GM23338 (cell line): Measurements from ENCODE around the gene BPTF.
"Not testable (repeated sequence)": the region's sequence is repeated elsewhere in the genome, so short reads cannot be mapped to it uniquely, and the experiment has no call there.

Experiments used
- CREB1 ChIP-seq: fragments of 250-450 bp; sonication (Bioruptor Pico); IDR thresholded peaks from 2 replicates; pipeline ENCODE4 v1.5.0; 2020; ENCODE audit warnings: low read depth, mild to moderate bottlenecking, moderate library complexity
- ETS1 ChIP-seq: IDR thresholded peaks from 2 replicates; pipeline ENCODE4 v1.6.1; 2016; ENCODE audit warnings: antibody characterized with exemption
- EZH2 ChIP-seq: fragments of 200-600 bp; sonication (generic); IDR thresholded peaks from one replicate; pipeline ENCODE4 v1.8.0; 2017; ENCODE audit warnings: antibody characterized with exemption, mild to moderate bottlenecking, low read depth; ENCODE audit not compliant: unreplicated experiment
- EZH2phosphoT487 ChIP-seq: fragments of 200-600 bp; sonication (generic); IDR thresholded peaks from one replicate; pipeline ENCODE4 v1.8.1; 2018; ENCODE audit warnings: antibody characterized with exemption; ENCODE audit not compliant: unreplicated experiment
- JUNB ChIP-seq: IDR thresholded peaks from one replicate; pipeline ENCODE4 v1.6.1; 2016; ENCODE audit warnings: antibody characterized with exemption; ENCODE audit not compliant: unreplicated experiment
- NANOG ChIP-seq: IDR thresholded peaks from 2 replicates; pipeline ENCODE4 v1.6.1; 2016; ENCODE audit warnings: antibody characterized with exemption, borderline replicate concordance
- POLR2AphosphoS5 ChIP-seq: IDR thresholded peaks from 2 replicates; pipeline ENCODE4 v1.6.1; 2016; ENCODE audit warnings: antibody characterized with exemption, low read depth
- ZNF114 ChIP-seq: fragments of 250-450 bp; sonication (Bioruptor Pico); IDR thresholded peaks from 2 replicates; pipeline ENCODE4 v1.5.0; 2020; ENCODE audit warnings: mild to moderate bottlenecking, moderate library complexity
- TF ChIP-seq, protein P1 (sequence below), 2 experiments: fragments of 200-600 bp in 1 of 2; sonication (generic) in 1 of 2; conservative IDR thresholded peaks; 2 replicates each; pipeline versions ENCODE4 v1.5.1 to v1.6.1; 2016 to 2017; ENCODE audit warnings: antibody characterized with exemption in 2 of 2, low read depth in 2 of 2, mild to moderate bottlenecking in 2 of 2, moderate library complexity in 1 of 2
- TF ChIP-seq, protein P2 (sequence below): IDR thresholded peaks from one replicate; pipeline ENCODE4 v1.6.1; 2018; ENCODE audit warnings: antibody characterized with exemption; ENCODE audit not compliant: unreplicated experiment

GRCh38 chr17:68020791-68021190 is 195.5 kb downstream of the BPTF start:
- TF ChIP-seq, protein P1, sequence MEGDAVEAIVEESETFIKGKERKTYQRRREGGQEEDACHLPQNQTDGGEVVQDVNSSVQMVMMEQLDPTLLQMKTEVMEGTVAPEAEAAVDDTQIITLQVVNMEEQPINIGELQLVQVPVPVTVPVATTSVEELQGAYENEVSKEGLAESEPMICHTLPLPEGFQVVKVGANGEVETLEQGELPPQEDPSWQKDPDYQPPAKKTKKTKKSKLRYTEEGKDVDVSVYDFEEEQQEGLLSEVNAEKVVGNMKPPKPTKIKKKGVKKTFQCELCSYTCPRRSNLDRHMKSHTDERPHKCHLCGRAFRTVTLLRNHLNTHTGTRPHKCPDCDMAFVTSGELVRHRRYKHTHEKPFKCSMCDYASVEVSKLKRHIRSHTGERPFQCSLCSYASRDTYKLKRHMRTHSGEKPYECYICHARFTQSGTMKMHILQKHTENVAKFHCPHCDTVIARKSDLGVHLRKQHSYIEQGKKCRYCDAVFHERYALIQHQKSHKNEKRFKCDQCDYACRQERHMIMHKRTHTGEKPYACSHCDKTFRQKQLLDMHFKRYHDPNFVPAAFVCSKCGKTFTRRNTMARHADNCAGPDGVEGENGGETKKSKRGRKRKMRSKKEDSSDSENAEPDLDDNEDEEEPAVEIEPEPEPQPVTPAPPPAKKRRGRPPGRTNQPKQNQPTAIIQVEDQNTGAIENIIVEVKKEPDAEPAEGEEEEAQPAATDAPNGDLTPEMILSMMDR (conservative IDR thresholded peaks at IDR 0.05; ENCODE audit: low read depth in 2 of 2), result not testable (repeated sequence)
- TF ChIP-seq EZH2; POLR2AphosphoS5; ETS1; NANOG; EZH2phosphoT487; JUNB; ZNF114 (CRISPR knock-in tag); CREB1 (CRISPR knock-in tag): not testable (repeated sequence)
- TF ChIP-seq, protein P2, sequence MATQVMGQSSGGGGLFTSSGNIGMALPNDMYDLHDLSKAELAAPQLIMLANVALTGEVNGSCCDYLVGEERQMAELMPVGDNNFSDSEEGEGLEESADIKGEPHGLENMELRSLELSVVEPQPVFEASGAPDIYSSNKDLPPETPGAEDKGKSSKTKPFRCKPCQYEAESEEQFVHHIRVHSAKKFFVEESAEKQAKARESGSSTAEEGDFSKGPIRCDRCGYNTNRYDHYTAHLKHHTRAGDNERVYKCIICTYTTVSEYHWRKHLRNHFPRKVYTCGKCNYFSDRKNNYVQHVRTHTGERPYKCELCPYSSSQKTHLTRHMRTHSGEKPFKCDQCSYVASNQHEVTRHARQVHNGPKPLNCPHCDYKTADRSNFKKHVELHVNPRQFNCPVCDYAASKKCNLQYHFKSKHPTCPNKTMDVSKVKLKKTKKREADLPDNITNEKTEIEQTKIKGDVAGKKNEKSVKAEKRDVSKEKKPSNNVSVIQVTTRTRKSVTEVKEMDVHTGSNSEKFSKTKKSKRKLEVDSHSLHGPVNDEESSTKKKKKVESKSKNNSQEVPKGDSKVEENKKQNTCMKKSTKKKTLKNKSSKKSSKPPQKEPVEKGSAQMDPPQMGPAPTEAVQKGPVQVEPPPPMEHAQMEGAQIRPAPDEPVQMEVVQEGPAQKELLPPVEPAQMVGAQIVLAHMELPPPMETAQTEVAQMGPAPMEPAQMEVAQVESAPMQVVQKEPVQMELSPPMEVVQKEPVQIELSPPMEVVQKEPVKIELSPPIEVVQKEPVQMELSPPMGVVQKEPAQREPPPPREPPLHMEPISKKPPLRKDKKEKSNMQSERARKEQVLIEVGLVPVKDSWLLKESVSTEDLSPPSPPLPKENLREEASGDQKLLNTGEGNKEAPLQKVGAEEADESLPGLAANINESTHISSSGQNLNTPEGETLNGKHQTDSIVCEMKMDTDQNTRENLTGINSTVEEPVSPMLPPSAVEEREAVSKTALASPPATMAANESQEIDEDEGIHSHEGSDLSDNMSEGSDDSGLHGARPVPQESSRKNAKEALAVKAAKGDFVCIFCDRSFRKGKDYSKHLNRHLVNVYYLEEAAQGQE, result not testable (repeated sequence)
